HCT116 (cell line): Measurements from ENCODE around the gene SNAPC2. TPM values are rescaled to one million over a fixed set of nuclear protein-coding genes. Genes with fewer than 3 reads are reported as not detected.
A peak's percentile ranks its signal among the peaks of the same experiment; 100 is the strongest.

Source experiments
- ATAC-seq: fragments of 200-7000 bp; cut with Tn5 transposase; 2 replicates; pipeline ENCODE4 v1.9.1; 2020; ENCODE audit warnings: mild to moderate bottlenecking, moderate library complexity
- BruUV-seq: library from RNA; stranded (reverse); fragments of 400-500 nt; replicated peaks from 2 replicates; lab custom pipeline; 2021; lab: Mats Ljungman, UMichigan
- CTCF ChIA-PET: fragments of 300-600 bp; sonication (Branson Sonifier 250); formaldehyde crosslinking; loops from one replicate; lab custom pipeline; 2021; ENCODE audit warnings: antibody characterized with exemption; lab: Charles Lee
- POLR2A ChIA-PET: fragments of 300-600, 350-600 bp; sonication (Branson Sonifier 250); formaldehyde crosslinking; loops from one replicate; lab custom pipeline; 2021; ENCODE audit warnings: antibody characterized with exemption; lab: Charles Lee
- RAD21 ChIA-PET, 2 experiments: fragments of 300-600 bp; sonication (Branson Sonifier 250); formaldehyde crosslinking; loops; one replicate each; lab custom pipeline; 2023; ENCODE audit warnings: low total read pairs in 2 of 2; ENCODE audit not compliant: uncharacterized antibody in 2 of 2, unreplicated experiment in 2 of 2, low non-redundant PET in 1 of 2; lab: Charles Lee
- DNase-seq: peaks from one replicate; pipeline ENCODE4 v3.0.0-alpha.2; 2010; ENCODE audit warnings: low read depth, low spot score
- H2AFZ ChIP-seq: fragments of 200-600 bp; shearing (Covaris generic), sonication (generic); 2 replicates; pipeline ENCODE4 v1.6.1; 2017; ENCODE audit warnings: low read depth, mixed run types, mixed read lengths, antibody characterized with exemption, low read length; ENCODE audit not compliant: poor library complexity, severe bottlenecking
- H3K27ac ChIP-seq: 2 replicates; pipeline ENCODE4 v1.5.1; 2012; ENCODE audit warnings: low read depth, low read length
- H3K27me3 ChIP-seq: fragments of 200-600 bp; sonication (generic); 2 replicates; pipeline ENCODE4 v1.6.1; 2016; ENCODE audit warnings: mixed run types, low read length, mixed read lengths; ENCODE audit not compliant: insufficient read depth
- H3K36me3 ChIP-seq, 2 experiments: fragments of 200-500 bp in 1 of 2; fragments of 200-600 bp in 1 of 2; sonication (Bioruptor generic) in 1 of 2; sonication (generic) in 1 of 2; 2 replicates each; pipeline versions ENCODE4 v1.5.1 to v1.6.1; 2014 to 2016; ENCODE audit warnings: low read length in 2 of 2, inconsistent platforms in 1 of 2, mixed read lengths in 1 of 2, mixed run types in 1 of 2; ENCODE audit not compliant: insufficient read depth in 2 of 2, control insufficient read depth in 1 of 2
- H3K4me1 ChIP-seq, 2 experiments: fragments of 200-600 bp in 1 of 2; sonication (generic) in 1 of 2; 2 replicates each; pipeline versions ENCODE4 v1.5.1 to v1.6.1; 2012 to 2017; ENCODE audit warnings: low read length in 2 of 2, inconsistent platforms in 1 of 2, mild to moderate bottlenecking in 1 of 2, mixed read lengths in 1 of 2, mixed run types in 1 of 2, moderate library complexity in 1 of 2; ENCODE audit not compliant: insufficient read depth in 2 of 2, control insufficient read depth in 1 of 2
- H3K4me2 ChIP-seq: fragments of 200-600 bp; sonication (generic); 2 replicates; pipeline ENCODE4 v1.6.1; 2017; ENCODE audit warnings: mixed run types, low read length, mixed read lengths
- H3K4me3 ChIP-seq, 2 experiments: fragments of 200-600 bp in 1 of 2; sonication (generic) in 1 of 2; replicated peaks in 1 of 2; 2 replicates each; pipeline ENCODE4 v1.5.1; 2011 to 2016; ENCODE audit warnings: low read length in 2 of 2, control low read depth in 1 of 2, low read depth in 1 of 2, mild to moderate bottlenecking in 1 of 2, mixed read lengths in 1 of 2, mixed run types in 1 of 2
- H3K79me2 ChIP-seq: fragments of 200-600 bp; sonication (generic); 2 replicates; pipeline ENCODE4 v1.6.1; 2017; ENCODE audit warnings: mild to moderate bottlenecking, mixed run types, low read length, moderate library complexity, mixed read lengths; ENCODE audit not compliant: insufficient read depth
- H3K9ac ChIP-seq: fragments of 200-600 bp; sonication (generic); 2 replicates; pipeline ENCODE4 v1.6.1; 2016; ENCODE audit warnings: low read length, mixed read lengths
- H3K9me2 ChIP-seq: fragments of 200-600 bp; sonication (generic), shearing (Covaris generic); 2 replicates; pipeline ENCODE4 v1.6.1; 2017; ENCODE audit warnings: mixed run types, mild to moderate bottlenecking, moderate library complexity; ENCODE audit not compliant: insufficient read depth
- H3K9me3 ChIP-seq, 2 experiments: fragments of 200-500 bp in 1 of 2; fragments of 200-600 bp in 1 of 2; sonication (Bioruptor generic) in 1 of 2; sonication (generic) in 1 of 2; 2 replicates each; pipeline ENCODE4 v1.6.1; 2014 to 2017; ENCODE audit warnings: low read length in 2 of 2, mixed read lengths in 2 of 2, inconsistent platforms in 1 of 2, low read depth in 1 of 2, mild to moderate bottlenecking in 1 of 2, mixed run types in 1 of 2, moderate library complexity in 1 of 2; ENCODE audit not compliant: control insufficient read depth in 1 of 2, insufficient read depth in 1 of 2
- H4K20me1 ChIP-seq: fragments of 200-600 bp; sonication (generic), shearing (Covaris generic); 2 replicates; pipeline ENCODE4 v1.6.1; 2017; ENCODE audit warnings: mixed run types, mild to moderate bottlenecking, moderate library complexity; ENCODE audit not compliant: insufficient read depth
- ATF3 ChIP-seq: IDR thresholded peaks from 2 replicates; pipeline ENCODE4 v1.6.1; 2012
- CBX3 ChIP-seq: IDR thresholded peaks from 2 replicates; pipeline ENCODE4 v1.6.1; 2012; ENCODE audit warnings: low read depth
- CTCF ChIP-seq, 3 experiments: fragments of 200-600 bp in 1 of 3; sonication (generic) in 1 of 3; IDR thresholded peaks in 2 of 3; conservative IDR thresholded peaks in 1 of 3; 2 replicates each; pipeline ENCODE4 v1.5.1; 2012 to 2017; ENCODE audit warnings: low read depth in 2 of 3, low read length in 2 of 3, antibody characterized with exemption in 1 of 3, borderline replicate concordance in 1 of 3, control low read depth in 1 of 3, mild to moderate bottlenecking in 1 of 3, mixed read lengths in 1 of 3, mixed run types in 1 of 3, moderate library complexity in 1 of 3; ENCODE audit not compliant: insufficient read depth in 1 of 3
- FOSL1 ChIP-seq: IDR thresholded peaks from 2 replicates; pipeline ENCODE4 v1.6.1; 2012; ENCODE audit warnings: low read depth
- JUND ChIP-seq: IDR thresholded peaks from 2 replicates; pipeline ENCODE4 v1.6.1; 2012
- MAX ChIP-seq: IDR thresholded peaks from 2 replicates; pipeline ENCODE4 v1.6.1; 2012
- POLR2A ChIP-seq: IDR thresholded peaks from 2 replicates; pipeline ENCODE4 v1.7.0; 2011; ENCODE audit warnings: borderline replicate concordance; ENCODE audit not compliant: insufficient read depth, insufficient read length; ENCODE audit errors: extremely low read depth
- POLR2AphosphoS5 ChIP-seq: IDR thresholded peaks from 2 replicates; pipeline ENCODE4 v1.6.1; 2011; ENCODE audit warnings: mild to moderate bottlenecking, low read depth, low read length, moderate library complexity
- ZBTB33 ChIP-seq: IDR thresholded peaks from 2 replicates; pipeline ENCODE4 v1.6.1; 2011; ENCODE audit warnings: mild to moderate bottlenecking, low read length, moderate library complexity; ENCODE audit not compliant: insufficient replicate concordance; ENCODE audit errors: extremely low read depth
- ZFX ChIP-seq: fragments of 450-650 bp; IDR thresholded peaks from 2 replicates; pipeline ENCODE4 v1.6.1; 2017
- ZNF274 ChIP-seq: fragments of 200-500 bp; sonication (Bioruptor generic); IDR thresholded peaks from 2 replicates; pipeline ENCODE4 v1.6.1; 2014; ENCODE audit warnings: mild to moderate bottlenecking, low read depth, low read length, inconsistent platforms
- intact Hi-C: fragments of 100-400 bp; cut with micrococcal nuclease; formaldehyde crosslinking; loops from 2 replicates; pipeline ENCODE4 v1.10.0; 2022
- total RNA-seq: library from RNA; stranded (reverse); gene quantifications from one replicate; pipeline ENCODE4 v1.2.1, GENCODE V29; 2021; ENCODE audit not compliant: unreplicated experiment

SNAPC2 gene
- total RNA-seq, 1 experiment from 2014 or later = 42.9 TPM

GRCh38 chr19:7933828-7934725 is 13.9 kb downstream of the SNAPC2 start:
- Histone ChIP-seq H3K79me2 (peaks cover 11% of the 10 kb centered on the region), H3K9ac (no peak overlapping the region), H3K27me3 (no peaks in the 10 kb centered on the region), H3K36me3 (peaks cover 39 to 46% of the 10 kb centered on the region in 2 experiments), H3K27ac (no peak overlapping the region), H3K9me2 (no peaks in the 10 kb centered on the region), H3K4me1 (peaks cover 12 to 20% of the 10 kb centered on the region in 2 experiments), H3K4me2 (no peak overlapping the region), H3K4me3 (no peak overlapping the region), H3K9me3 (no peaks in the 10 kb centered on the region)
- ATAC-seq = no peak
- ChIA-PET RAD21 (no interaction called here), POLR2A (no interaction called here), CTCF (no interaction called here)
- intact Hi-C loops = no loop called here
- TF ChIP-seq FOSL1 (no peak), JUND (no peak), CTCF (IDR thresholded peaks at IDR 0.05 in 2 of 3, conservative IDR thresholded peaks at IDR 0.05 in 1 of 3; ENCODE audit: borderline replicate concordance in 1 of 3, insufficient read depth in 1 of 3, low read depth in 2 of 3, low read length in 2 of 3) (0 out of 6 replicates have a peak, but pooled peaks of 1 of the 3 experiments have one; percentile 3), MAX (no peak)
- TF ChIP-seq, all 23 proteins: peak for 1
- BruUV-seq = no TSS peak
- Histone ChIP-seq H2AFZ (no peak overlapping the region), H4K20me1 (no peaks in the 10 kb centered on the region)
- DNase-seq = no peak

GRCh38 chr19:7934766-7935165 is 14.6 kb downstream of the SNAPC2 start:
- POLR2A ChIA-PET = no interaction called here
- TF ChIP-seq ZBTB33 (no peak), POLR2A (no peak), ZNF274 (no peak), ZFX (no peak), POLR2AphosphoS5 (no peak), ATF3 (no peak), CBX3 (no peak), MAX (no peak)

More at GRCh38 chr19:7934766-7935165, 14.6 kb downstream of the SNAPC2 start:
- Histone ChIP-seq H3K27me3 (no peaks in the 10 kb centered on the region), H3K27ac (no peak overlapping the region), H2AFZ (no peak overlapping the region), H3K4me2 (no peak overlapping the region), H3K4me3 (no peak overlapping the region), H3K4me1 (peaks cover 5 to 13% of the 10 kb centered on the region in 2 experiments), H3K9ac (no peak overlapping the region), H3K9me3 (no peaks in the 10 kb centered on the region), H4K20me1 (no peaks in the 10 kb centered on the region), H3K79me2 (peaks cover 13% of the 10 kb centered on the region), H3K9me2 (no peaks in the 10 kb centered on the region), H3K36me3 (peaks cover 39 to 47% of the 10 kb centered on the region in 2 experiments)
- BruUV-seq = no TSS peak
- ChIA-PET CTCF (no interaction called here), RAD21 (no interaction called here)
- ATAC-seq (no peak), DNase-seq (no peak)
- intact Hi-C loops = no loop called here
